ENCODE data around the gene FALEC. TPM values are rescaled to one million over a fixed set of nuclear protein-coding genes. Genes with fewer than 3 reads are reported as not detected.
"Not testable (repeated sequence)": the region's sequence is repeated elsewhere in the genome, so short reads cannot be mapped to it uniquely, and the experiment has no call there.

Gene FALEC
- polyA plus RNA-seq, 1 donor (not counting 4 experiments of a cell fraction or from before 2014, with no cell fraction given), result 0.12 TPM

DNA sequence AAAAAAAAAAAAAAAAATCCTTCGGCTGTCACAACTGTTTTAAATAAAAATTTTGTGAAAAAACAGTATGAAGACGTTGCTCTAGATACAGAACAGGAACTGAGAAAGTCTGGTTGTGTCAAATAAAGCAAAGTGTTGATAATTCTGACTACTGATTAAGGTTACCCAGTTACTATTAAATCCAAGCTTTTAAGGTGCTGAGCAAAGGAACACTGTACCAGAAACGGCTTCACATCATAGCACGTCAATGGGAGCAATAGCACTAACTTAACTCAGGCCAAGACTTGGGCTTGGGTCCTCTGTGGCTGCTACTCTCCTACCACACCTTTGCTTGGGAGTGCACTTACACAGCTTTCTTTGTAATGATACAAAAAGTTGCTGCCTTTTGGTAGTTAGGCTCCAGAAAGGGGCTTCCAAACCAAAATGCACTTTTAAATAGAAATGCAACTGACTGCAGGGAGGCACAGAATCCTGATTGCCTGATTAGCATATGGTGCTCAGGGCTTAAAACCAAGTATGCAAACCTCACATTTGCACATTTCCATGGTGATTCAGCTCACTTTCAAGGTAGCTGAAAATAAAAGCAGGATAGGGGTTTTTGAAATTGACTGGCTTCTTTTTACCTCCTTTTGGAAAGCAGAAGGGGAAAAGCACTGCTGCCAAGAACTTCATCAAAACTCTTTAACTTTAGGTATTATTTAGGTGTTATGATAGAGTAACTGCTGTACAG is 57.5 kb downstream of the FALEC start:
- Histone ChIP-seq H3K9ac (ENCODE audit: control insufficient read depth, extremely low read depth, insufficient read depth, low read length) (no peak overlapping the region), H3K79me2 (ENCODE audit: control insufficient read depth, insufficient read depth, low read length) (peaks cover 48% of the 10 kb centered on the region), H4K20me1 (ENCODE audit: control insufficient read depth, extremely low read depth, insufficient read depth, low read length) (peaks cover 46% of the 10 kb centered on the region), H3K27me3 (ENCODE audit: control insufficient read depth, extremely low read depth, insufficient read depth, low read length) (no peaks in the 10 kb centered on the region), H3K4me1 (ENCODE audit: control insufficient read depth, extremely low read depth, insufficient read depth, low read length) (peaks cover 56% of the 10 kb centered on the region), H3K9me3 (ENCODE audit: control insufficient read depth, low read depth, low read length) (no peaks in the 10 kb centered on the region), H3K4me3 (ENCODE audit: control insufficient read depth in 2 of 3, extremely low read depth in 1 of 3, insufficient read depth in 2 of 3, low read depth in 1 of 3, low read length in 3 of 3) (peak overlapping the region in 1 of 3 experiments; percentile 34), H3K4me2 (ENCODE audit: control insufficient read depth, extremely low read depth, insufficient read depth, low read depth, low read length) (peak overlapping the region; percentile 11), H2AFZ (ENCODE audit: control insufficient read depth, low read length) (no peak overlapping the region), H3K36me3 (ENCODE audit: control insufficient read depth in 2 of 2, extremely low read depth in 1 of 2, insufficient read depth in 2 of 2, low read length in 2 of 2) (peaks cover 20 to 50% of the 10 kb centered on the region in 2 experiments), H3K9me1 (ENCODE audit: control insufficient read depth, extremely low read depth, insufficient read depth, low read length) (peaks cover 4% of the 10 kb centered on the region), H3K27ac (ENCODE audit: control insufficient read depth, insufficient read depth, low read length) (peak overlapping the region; percentile 15)
- dilution Hi-C loops (cut with MboI; ENCODE audit: extremely low pct_ligation_motif_present, low sequenced_read_pairs), result no loop called here
- TF ChIP-seq EZH2 (IDR thresholded peaks at IDR 0.05; ENCODE audit: low read length), result no peak
- TF ChIP-seq, protein P1, sequence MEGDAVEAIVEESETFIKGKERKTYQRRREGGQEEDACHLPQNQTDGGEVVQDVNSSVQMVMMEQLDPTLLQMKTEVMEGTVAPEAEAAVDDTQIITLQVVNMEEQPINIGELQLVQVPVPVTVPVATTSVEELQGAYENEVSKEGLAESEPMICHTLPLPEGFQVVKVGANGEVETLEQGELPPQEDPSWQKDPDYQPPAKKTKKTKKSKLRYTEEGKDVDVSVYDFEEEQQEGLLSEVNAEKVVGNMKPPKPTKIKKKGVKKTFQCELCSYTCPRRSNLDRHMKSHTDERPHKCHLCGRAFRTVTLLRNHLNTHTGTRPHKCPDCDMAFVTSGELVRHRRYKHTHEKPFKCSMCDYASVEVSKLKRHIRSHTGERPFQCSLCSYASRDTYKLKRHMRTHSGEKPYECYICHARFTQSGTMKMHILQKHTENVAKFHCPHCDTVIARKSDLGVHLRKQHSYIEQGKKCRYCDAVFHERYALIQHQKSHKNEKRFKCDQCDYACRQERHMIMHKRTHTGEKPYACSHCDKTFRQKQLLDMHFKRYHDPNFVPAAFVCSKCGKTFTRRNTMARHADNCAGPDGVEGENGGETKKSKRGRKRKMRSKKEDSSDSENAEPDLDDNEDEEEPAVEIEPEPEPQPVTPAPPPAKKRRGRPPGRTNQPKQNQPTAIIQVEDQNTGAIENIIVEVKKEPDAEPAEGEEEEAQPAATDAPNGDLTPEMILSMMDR (optimal IDR thresholded peaks at IDR 0.05 in 1 of 3, IDR thresholded peaks at IDR 0.05 in 1 of 3, conservative IDR thresholded peaks at IDR 0.05 in 1 of 3; ENCODE audit: extremely low read depth in 1 of 3, insufficient read depth in 2 of 3, low read length in 3 of 3), result no peak
- DNase-seq (ENCODE audit: low read depth, low spot score), result no peak
- FAIRE-seq, result no peak

- H3K79me2 ChIP-seq (ENCODE audit: control insufficient read depth, insufficient read depth, low read length), result peaks cover 53% of the 10 kb centered on the region
- FAIRE-seq; H2AFZ ChIP-seq (ENCODE audit: control insufficient read depth, low read length); DNase-seq (ENCODE audit: low read depth, low spot score); H3K4me3 ChIP-seq (ENCODE audit: control insufficient read depth in 2 of 3, extremely low read depth in 1 of 3, insufficient read depth in 2 of 3, low read depth in 1 of 3, low read length in 3 of 3); dilution Hi-C loops (cut with MboI; ENCODE audit: extremely low pct_ligation_motif_present, low sequenced_read_pairs); H3K27me3 ChIP-seq (ENCODE audit: control insufficient read depth, extremely low read depth, insufficient read depth, low read length); H3K9me3 ChIP-seq (ENCODE audit: control insufficient read depth, low read depth, low read length); H3K9me1 ChIP-seq (ENCODE audit: control insufficient read depth, extremely low read depth, insufficient read depth, low read length); H3K9ac ChIP-seq (ENCODE audit: control insufficient read depth, extremely low read depth, insufficient read depth, low read length): not testable (repeated sequence)
- peak overlapping the region; percentile 15 for H3K27ac ChIP-seq (ENCODE audit: control insufficient read depth, insufficient read depth, low read length)
- H3K4me2 ChIP-seq (ENCODE audit: control insufficient read depth, extremely low read depth, insufficient read depth, low read depth, low read length), result peak overlapping the region; percentile 11
- peaks cover 24 to 56% of the 10 kb centered on the region in 2 experiments for H3K36me3 ChIP-seq (ENCODE audit: control insufficient read depth in 2 of 2, extremely low read depth in 1 of 2, insufficient read depth in 2 of 2, low read length in 2 of 2)
- H4K20me1 ChIP-seq (ENCODE audit: control insufficient read depth, extremely low read depth, insufficient read depth, low read length), result peaks cover 52% of the 10 kb centered on the region
- peaks cover 51% of the 10 kb centered on the region for H3K4me1 ChIP-seq (ENCODE audit: control insufficient read depth, extremely low read depth, insufficient read depth, low read length)
Observed at GRCh38 chr1:150573648-150574071, 58.1 kb downstream of the FALEC start.
